IMR-90 (cell line): ENCODE measurements around the gene FAM193A. TPM values are rescaled to one million over a fixed set of nuclear protein-coding genes. Genes with fewer than 3 reads are reported as not detected.

Source experiments
- ATAC-seq: fragments of 200-7000 bp; cut with Tn5 transposase; 2 replicates; pipeline ENCODE4 v1.9.1; 2020; ENCODE audit warnings: low read depth, mild to moderate bottlenecking, moderate library complexity
- BruUV-seq: library from RNA; stranded (reverse); fragments of 400-500 nt; replicated peaks from 2 replicates; lab custom pipeline; 2021; lab: Mats Ljungman, UMichigan
- CTCF ChIA-PET: fragments of 300-600 bp; formaldehyde crosslinking; extraction: SDS; loops from one replicate; lab custom pipeline; 2021; ENCODE audit warnings: antibody characterized with exemption; lab: Yijun Ruan, JAX
- POLR2A ChIA-PET: fragments of 300-600 bp; sonication (Branson Sonifier 250); formaldehyde crosslinking; loops from one replicate; lab custom pipeline; 2022; ENCODE audit warnings: antibody characterized with exemption; ENCODE audit not compliant: unreplicated experiment; lab: Charles Lee
- DNase-seq: peaks from one replicate; pipeline ENCODE4 v3.0.0; 2013
- H2AFZ ChIP-seq: replicated peaks from 2 replicates; pipeline ENCODE3; 2013; ENCODE audit warnings: low read length, mild to moderate bottlenecking; ENCODE audit not compliant: poor library complexity
- H2AK5ac ChIP-seq: 2 replicates; pipeline ENCODE4 v1.6.1; 2013; ENCODE audit warnings: low read depth, low read length, inconsistent platforms
- H2AK9ac ChIP-seq: replicated peaks from 2 replicates; pipeline ENCODE3; 2013; ENCODE audit warnings: mild to moderate bottlenecking, low read depth, low read length, moderate library complexity; ENCODE audit not compliant: poor library complexity
- H2BK120ac ChIP-seq: 2 replicates; pipeline ENCODE4 v1.6.1; 2013; ENCODE audit warnings: low read depth, low read length, inconsistent platforms
- H2BK15ac ChIP-seq: 3 replicates; pipeline ENCODE4 v1.6.1; 2013; ENCODE audit warnings: low read depth, low read length, inconsistent platforms
- H2BK20ac ChIP-seq: 2 replicates; pipeline ENCODE4 v1.6.1; 2013; ENCODE audit warnings: low read depth, mild to moderate bottlenecking, inconsistent platforms, low read length, moderate library complexity
- H2BK5ac ChIP-seq: 2 replicates; pipeline ENCODE4 v1.6.1; 2013; ENCODE audit warnings: mild to moderate bottlenecking, low read depth, low read length, inconsistent platforms; ENCODE audit not compliant: poor library complexity, severe bottlenecking
- H3K14ac ChIP-seq: replicated peaks from 2 replicates; pipeline ENCODE4 v1.6.1; 2013; ENCODE audit warnings: low read depth, low read length, inconsistent platforms
- H3K18ac ChIP-seq: 2 replicates; pipeline ENCODE4 v1.6.1; 2013; ENCODE audit warnings: low read depth, low read length, control low read depth
- H3K23ac ChIP-seq: 2 replicates; pipeline ENCODE4 v1.6.1; 2013; ENCODE audit warnings: low read depth, low read length, inconsistent platforms
- H3K27ac ChIP-seq: 2 replicates; pipeline ENCODE4 v1.5.1; 2013; ENCODE audit warnings: mild to moderate bottlenecking, control low read depth, low read length; ENCODE audit not compliant: insufficient read depth
- H3K27me3 ChIP-seq: 2 replicates; pipeline ENCODE4 v1.6.1; 2013; ENCODE audit warnings: low read length; ENCODE audit not compliant: control insufficient read depth, insufficient read depth
- H3K36me3 ChIP-seq: 2 replicates; pipeline ENCODE4 v1.6.1; 2013; ENCODE audit warnings: low read length, mixed read lengths; ENCODE audit not compliant: control insufficient read depth, insufficient read depth
- H3K4ac ChIP-seq: 2 replicates; pipeline ENCODE4 v1.6.1; 2013; ENCODE audit warnings: low read depth, low read length, inconsistent platforms
- H3K4me1 ChIP-seq: 2 replicates; pipeline ENCODE4 v1.6.1; 2013; ENCODE audit warnings: low read length, mixed read lengths; ENCODE audit not compliant: control insufficient read depth, insufficient read depth
- H3K4me2 ChIP-seq: 2 replicates; pipeline ENCODE4 v1.6.1; 2013; ENCODE audit warnings: low read depth, mild to moderate bottlenecking, control low read depth, low read length, moderate library complexity
- H3K4me3 ChIP-seq: 2 replicates; pipeline ENCODE4 v1.5.1; 2013; ENCODE audit warnings: low read depth, mild to moderate bottlenecking, control low read depth, low read length, moderate library complexity; ENCODE audit not compliant: insufficient read depth
- H3K56ac ChIP-seq: 2 replicates; pipeline ENCODE4 v1.6.1; 2013; ENCODE audit warnings: low read length, inconsistent platforms; ENCODE audit not compliant: insufficient read depth; ENCODE audit errors: extremely low read depth
- H3K79me1 ChIP-seq, 2 experiments: 2 replicates each; pipeline ENCODE4 v1.6.1; 2013; ENCODE audit warnings: low read length in 2 of 2, inconsistent platforms in 1 of 2, low read depth in 1 of 2
- H3K9ac ChIP-seq: 2 replicates; pipeline ENCODE4 v1.6.1; 2013; ENCODE audit warnings: low read depth, low read length, control low read depth
- H3K9me1 ChIP-seq: 2 replicates; pipeline ENCODE4 v1.6.1; 2013; ENCODE audit warnings: low read length, inconsistent platforms; ENCODE audit not compliant: insufficient read depth
- H3K9me3 ChIP-seq: 2 replicates; pipeline ENCODE4 v1.6.1; 2013; ENCODE audit warnings: low read length; ENCODE audit not compliant: control insufficient read depth, insufficient read depth
- H4K20me1 ChIP-seq: 2 replicates; pipeline ENCODE4 v1.6.1; 2013; ENCODE audit warnings: low read length, inconsistent platforms; ENCODE audit not compliant: insufficient read depth
- H4K5ac ChIP-seq: 2 replicates; pipeline ENCODE4 v1.6.1; 2013; ENCODE audit warnings: mild to moderate bottlenecking, low read depth, low read length, control low read depth
- H4K8ac ChIP-seq, 2 experiments: 2 replicates each; pipeline ENCODE4 v1.6.1; 2013; ENCODE audit warnings: low read depth in 2 of 2, low read length in 2 of 2, control low read depth in 1 of 2, inconsistent platforms in 1 of 2
- H4K91ac ChIP-seq: 2 replicates; pipeline ENCODE4 v1.6.1; 2013; ENCODE audit warnings: low read depth, low read length, inconsistent platforms; ENCODE audit not compliant: insufficient read depth
- CEBPB ChIP-seq: IDR thresholded peaks from 2 replicates; pipeline ENCODE4 v1.6.1; 2012; ENCODE audit warnings: low read depth, low read length, improper control_type of control experiment
- CHD1 ChIP-seq: IDR thresholded peaks from 2 replicates; pipeline ENCODE4 v1.6.1; 2012; ENCODE audit warnings: low read depth, low read length, improper control_type of control experiment
- ELK1 ChIP-seq: fragments of 150-350 bp; IDR thresholded peaks from 2 replicates; pipeline ENCODE4 v1.6.1; 2016; ENCODE audit warnings: low read depth, mild to moderate bottlenecking, low read length, moderate library complexity, borderline replicate concordance
- FOS ChIP-seq: fragments of 150-350 bp; IDR thresholded peaks from 2 replicates; pipeline ENCODE4 v1.6.1; 2016; ENCODE audit warnings: low read depth, low read length
- MAFK ChIP-seq: IDR thresholded peaks from 2 replicates; pipeline ENCODE4 v1.6.1; 2012; ENCODE audit warnings: low read depth, low read length, improper control_type of control experiment
- MAZ ChIP-seq: IDR thresholded peaks from 2 replicates; pipeline ENCODE4 v1.6.1; 2012; ENCODE audit warnings: low read depth, mild to moderate bottlenecking, low read length, improper control_type of control experiment, moderate library complexity, borderline replicate concordance
- MXI1 ChIP-seq: IDR thresholded peaks from 2 replicates; pipeline ENCODE4 v1.6.1; 2012; ENCODE audit warnings: low read depth, mild to moderate bottlenecking, low read length, moderate library complexity, borderline replicate concordance
- NFE2L2 ChIP-seq: fragments of 150-350 bp; IDR thresholded peaks from 2 replicates; pipeline ENCODE4 v1.6.1; 2016; ENCODE audit warnings: low read depth, mild to moderate bottlenecking, low read length
- POLR2A ChIP-seq: IDR thresholded peaks from 2 replicates; pipeline ENCODE4 v1.6.1; 2012; ENCODE audit warnings: mild to moderate bottlenecking, low read depth, low read length
- RAD21 ChIP-seq: IDR thresholded peaks from 2 replicates; pipeline ENCODE4 v1.6.1; 2012; ENCODE audit warnings: low read length, improper control_type of control experiment
- RCOR1 ChIP-seq: IDR thresholded peaks from 2 replicates; pipeline ENCODE4 v1.6.1; 2012; ENCODE audit warnings: mild to moderate bottlenecking, low read length, improper control_type of control experiment; ENCODE audit not compliant: insufficient replicate concordance
- RFX5 ChIP-seq: IDR thresholded peaks from 2 replicates; pipeline ENCODE4 v1.8.0; 2012; ENCODE audit warnings: low read depth, mild to moderate bottlenecking, low read length, moderate library complexity
- SMC3 ChIP-seq: fragments of 150-350 bp; IDR thresholded peaks from 2 replicates; pipeline ENCODE4 v1.6.1; 2016; ENCODE audit warnings: low read depth, mild to moderate bottlenecking, antibody characterized with exemption, low read length, moderate library complexity
- WGBS, 2 experiments: methylation state at CpG; one replicate each; pipeline versions ENCODE4 v1.1.5 to v1.1.7; 2013; ENCODE audit warnings: missing lambda C conversion rate in 2 of 2; ENCODE audit not compliant: insufficient read length in 1 of 2; ENCODE audit errors: extremely low coverage in 2 of 2; 5-methylcytosine and 5-hydroxymethylcytosine counted together
- dilution Hi-C: fragments of 300-500 bp; cut with HindIII; formaldehyde crosslinking; loops from one replicate; pipeline ENCODE4 v1.14.3; 2018; ENCODE audit warnings: low sequenced_read_pairs; ENCODE audit not compliant: unreplicated experiment
- in situ Hi-C: fragments of 300-500 bp; cut with MboI; formaldehyde crosslinking; loops from 3 replicates; pipeline ENCODE4 v1.14.3; 2019; ENCODE audit warnings: low sequenced_read_pairs, inconsistent platforms, mixed read lengths
- intact Hi-C: fragments of 100-400 bp; cut with micrococcal nuclease; formaldehyde crosslinking; loops from 2 replicates; pipeline ENCODE4 v1.10.0; 2022
- polyA plus RNA-seq, 3 experiments: library from polyadenylated mRNA; depleted of rRNA; stranded (reverse); fragments of >200 nt; gene quantifications; 2 replicates each; pipeline ENCODE4 v1.2.3, GENCODE V29; 2012; ENCODE audit warnings: low replicate concordance in 1 of 3
- total RNA-seq: library from RNA; depleted of rRNA; stranded (reverse); fragments of >200 nt; gene quantifications from 2 replicates; pipeline ENCODE4 v1.2.3, GENCODE V29; 2012

The FAM193A gene
- total and polyA plus RNA-seq, 2 of the 4 experiments (the other 2 are of a cell fraction): 6.8 to 11.0 TPM

- no peak for TF ChIP-seq ELK1
These were observed 205.8 kb downstream of the FAM193A start (continued) for GRCh38 chr4:2742081-2742822.

GRCh38 chr4:2742823-2743517, 206.5 kb downstream of the FAM193A start:
- Histone ChIP-seq H3K9ac (no peak overlapping the region), H3K18ac (no peak overlapping the region), H3K27me3 (no peaks in the 10 kb centered on the region), H2AK9ac (peak overlapping the region; percentile 25), H2BK15ac (no peak overlapping the region), H2BK5ac (no peak overlapping the region), H3K9me1 (peaks cover 31% of the 10 kb centered on the region), H3K36me3 (peaks cover 49% of the 10 kb centered on the region), H3K27ac (no peak overlapping the region), H3K9me3 (no peaks in the 10 kb centered on the region), H4K20me1 (peaks cover 21% of the 10 kb centered on the region), H4K91ac (no peak overlapping the region), H2AFZ (no peak overlapping the region), H3K79me1 (peaks cover 8 to 57% of the 10 kb centered on the region in 2 experiments; a peak in 3 of 4 replicates), H2BK120ac (no peak overlapping the region), H3K14ac (no peak overlapping the region), H3K4me2 (no peak overlapping the region), H4K5ac (no peak overlapping the region), H3K56ac (no peak overlapping the region), H3K23ac (no peak overlapping the region), H4K8ac (no peak overlapping the region), H2AK5ac (no peak overlapping the region), H3K4ac (no peak overlapping the region), H3K4me3 (no peak overlapping the region), H2BK20ac (no peak overlapping the region), H3K4me1 (peaks cover 28% of the 10 kb centered on the region)
- in situ Hi-C loops: no loop called here
- dilution Hi-C loops: no loop called here
- CTCF ChIA-PET: no interaction called here
- no peak for ATAC-seq
- intact Hi-C loops: no loop called here
- BruUV-seq: no TSS peak
- WGBS, 2 experiments: 90% methylated on average over 3 of the region's 6 CpGs; no CpG with 5 or more reads in 1 of the 2 experiments
- DNase-seq: no peak
- POLR2A ChIA-PET: no interaction called here
- no peak for TF ChIP-seq RFX5
- TF ChIP-seq RAD21: no peak
- no peak for TF ChIP-seq FOS
- TF ChIP-seq POLR2A: no peak
- no peak for TF ChIP-seq RCOR1
- TF ChIP-seq NFE2L2: no peak
- TF ChIP-seq CEBPB: no peak
- no peak for TF ChIP-seq SMC3
- no peak for TF ChIP-seq CHD1
- TF ChIP-seq MAFK: no peak
- TF ChIP-seq MXI1: no peak
- TF ChIP-seq MAZ: no peak
- TF ChIP-seq ELK1: no peak
